Activated effector memory CD4-positive, alpha-beta T cell treated with Interleukin-2 at 50 U/mL for 16 hours (primary cell): Measurements from ENCODE around the gene AP2A2.
"Not testable (repeated sequence)": the region's sequence is repeated elsewhere in the genome, so short reads cannot be mapped to it uniquely, and the experiment has no call there.

ENCODE experiments used
- DNase-seq: peaks from one replicate; pipeline ENCODE4 v3.0.0-alpha.2; 2020

The AP2A2 gene

DNA sequence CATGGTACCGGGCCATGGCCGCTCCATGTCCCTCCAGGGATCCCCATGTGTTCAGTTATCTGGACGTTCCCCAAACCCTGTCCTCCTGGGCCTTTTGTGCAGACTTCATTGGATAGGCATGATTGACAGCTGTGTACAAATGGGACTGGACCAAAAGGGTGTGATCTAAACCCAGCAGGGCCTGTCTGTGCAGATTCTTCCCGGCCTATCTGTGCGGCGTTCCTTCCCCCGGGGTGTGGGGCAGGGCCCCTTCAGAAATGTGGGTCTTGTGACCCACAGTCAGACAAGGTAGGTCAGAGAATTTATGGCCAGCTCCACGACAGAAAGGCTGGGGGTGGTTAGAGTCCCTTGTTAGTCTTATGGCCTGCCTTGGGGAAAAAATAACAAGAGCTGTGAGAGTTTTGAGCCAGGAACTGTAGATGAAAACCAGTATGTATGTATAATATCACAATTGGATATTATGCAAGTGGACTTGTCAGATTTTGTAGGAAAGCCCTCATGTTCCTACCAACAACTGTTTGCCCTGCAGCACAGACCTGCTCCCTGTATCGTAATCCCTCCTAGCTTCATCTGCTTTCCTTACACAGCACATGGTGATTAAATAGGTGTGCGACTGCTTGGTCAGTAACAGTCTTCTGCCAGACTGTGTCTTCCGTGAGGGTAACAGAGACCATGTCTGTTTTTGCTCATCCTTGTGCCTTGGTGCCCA, 31.7 kb downstream of the AP2A2 start:
- DNase-seq = no peak

DNA sequence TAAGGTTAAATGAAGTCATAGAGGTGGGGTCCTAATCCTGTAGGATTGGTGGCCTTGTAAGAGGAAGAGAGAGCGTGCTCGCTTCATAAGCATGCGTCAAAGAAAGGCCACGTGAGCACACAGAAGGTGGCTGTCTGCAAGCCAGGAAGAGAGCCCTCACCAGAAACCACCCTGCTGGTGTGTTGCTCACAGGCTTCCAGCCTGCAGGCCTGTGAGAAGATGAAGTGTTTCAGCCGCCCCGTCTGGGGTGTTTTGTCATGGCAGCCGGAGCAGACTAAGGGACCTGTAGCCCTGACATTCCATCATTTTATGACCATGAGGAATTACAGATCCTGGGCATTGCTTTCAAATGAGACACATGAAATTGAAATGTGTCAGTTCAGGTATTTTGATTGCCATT, 32.4 kb downstream of the AP2A2 start:
- no peak for DNase-seq

DNA sequence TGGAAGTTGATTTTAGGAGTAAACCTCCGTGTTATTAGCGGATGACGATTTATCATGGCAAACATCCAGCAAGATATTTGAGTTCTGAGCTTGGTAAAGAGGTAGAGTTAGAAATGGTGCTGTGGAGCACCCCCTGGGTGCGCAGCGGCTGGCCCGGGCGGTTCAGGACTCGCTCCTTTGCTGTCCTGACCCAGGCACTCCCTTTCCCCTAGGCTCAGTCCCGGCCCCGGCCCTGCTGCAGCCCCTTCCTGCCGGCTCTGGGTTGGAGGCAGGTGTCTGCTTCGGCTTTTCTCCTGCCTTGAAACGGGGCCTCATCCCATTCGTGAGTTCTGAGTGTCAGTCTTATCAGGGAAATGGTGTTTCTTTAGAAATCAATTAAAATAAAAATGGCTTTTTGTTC, 33.4 kb downstream of the AP2A2 start:
- no peak for DNase-seq

DNA sequence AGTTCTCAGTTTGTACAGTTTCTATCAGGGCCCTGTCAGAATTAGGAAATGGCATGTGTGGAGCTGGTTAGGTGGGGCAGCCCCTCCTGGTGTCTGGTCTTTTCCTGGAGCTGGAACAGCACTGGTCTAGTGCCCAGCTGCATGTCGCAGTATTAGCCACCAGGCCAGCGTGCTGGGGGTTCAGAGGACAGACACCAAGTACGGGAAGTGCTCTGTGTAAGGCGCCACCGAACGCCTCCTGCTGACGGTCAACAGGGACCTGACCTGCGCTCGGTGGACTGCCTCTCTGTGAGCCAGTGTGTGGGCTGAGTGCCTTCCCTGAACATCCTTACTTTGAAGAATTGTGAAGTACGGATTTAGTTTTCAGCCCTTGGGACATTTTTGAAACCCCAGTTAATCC, 33.9 kb downstream of the AP2A2 start:
- DNase-seq = no peak

DNA sequence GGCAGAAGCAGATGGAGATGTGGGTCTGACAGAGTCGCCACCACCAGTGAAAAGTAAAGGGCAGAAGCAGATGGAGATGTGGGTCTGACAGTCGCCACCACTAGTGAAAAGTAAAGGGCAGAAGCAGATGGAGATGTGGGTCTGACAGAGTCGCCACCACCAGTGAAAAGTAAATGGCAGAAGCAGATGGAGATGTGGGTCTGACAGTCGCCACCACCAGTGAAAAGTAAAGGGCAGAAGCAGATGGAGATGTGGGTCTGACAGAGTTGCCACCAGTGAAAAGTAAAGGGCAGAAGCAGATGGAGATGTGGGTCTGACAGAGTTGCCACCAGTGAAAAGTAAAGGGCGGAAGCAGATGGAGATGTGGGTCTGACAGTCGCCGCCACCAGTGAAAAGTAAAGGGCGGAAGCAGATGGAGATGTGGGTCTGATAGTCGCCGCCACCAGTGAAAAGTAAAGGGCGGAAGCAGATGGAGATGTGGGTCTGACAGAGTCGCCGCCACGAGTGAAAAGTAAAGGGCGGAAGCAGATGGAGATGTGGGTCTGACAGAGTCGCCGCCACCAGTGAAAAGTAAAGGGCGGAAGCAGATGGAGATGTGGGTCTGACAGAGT, 35.7 kb downstream of the AP2A2 start:
- DNase-seq = not testable (repeated sequence)

DNA sequence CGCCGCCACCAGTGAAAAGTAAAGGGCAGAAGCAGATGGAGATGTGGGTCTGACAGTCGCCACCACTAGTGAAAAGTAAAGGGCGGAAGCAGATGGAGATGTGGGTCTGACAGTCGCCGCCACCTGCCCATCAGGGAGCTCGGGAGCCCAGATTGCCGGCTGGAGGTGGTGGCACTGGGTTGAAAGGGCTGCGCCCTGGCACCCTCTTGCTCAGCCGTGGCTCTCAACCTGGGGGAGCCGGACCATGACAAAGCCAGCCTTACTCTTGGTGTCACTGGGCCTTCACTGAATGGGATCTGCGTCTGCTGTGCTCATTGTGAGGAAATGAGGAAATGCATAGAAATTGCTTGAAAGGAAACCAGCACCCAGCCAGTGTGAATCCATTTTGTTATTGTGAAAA, 36.3 kb downstream of the AP2A2 start:
- DNase-seq = no peak

DNA sequence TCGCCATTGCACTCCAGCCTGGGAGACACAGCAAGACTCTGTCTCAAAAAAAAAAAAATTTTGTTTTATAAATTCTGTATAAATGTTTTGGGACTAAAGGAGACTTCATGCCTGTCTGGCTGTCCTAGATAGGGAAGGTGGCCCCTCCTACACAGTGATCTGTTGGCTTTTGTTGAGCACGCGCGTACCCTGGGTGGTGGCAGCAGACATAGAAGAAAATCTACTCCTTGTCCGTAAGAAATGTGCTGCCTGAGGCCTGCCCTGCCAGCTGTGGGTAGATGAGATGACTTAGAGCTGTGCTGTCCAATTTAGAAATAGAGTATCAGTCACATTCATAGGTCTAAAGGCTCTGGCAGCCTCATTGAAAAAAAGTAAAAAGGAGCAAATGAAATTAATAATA, 37.0 kb downstream of the AP2A2 start:
- DNase-seq = no peak

DNA sequence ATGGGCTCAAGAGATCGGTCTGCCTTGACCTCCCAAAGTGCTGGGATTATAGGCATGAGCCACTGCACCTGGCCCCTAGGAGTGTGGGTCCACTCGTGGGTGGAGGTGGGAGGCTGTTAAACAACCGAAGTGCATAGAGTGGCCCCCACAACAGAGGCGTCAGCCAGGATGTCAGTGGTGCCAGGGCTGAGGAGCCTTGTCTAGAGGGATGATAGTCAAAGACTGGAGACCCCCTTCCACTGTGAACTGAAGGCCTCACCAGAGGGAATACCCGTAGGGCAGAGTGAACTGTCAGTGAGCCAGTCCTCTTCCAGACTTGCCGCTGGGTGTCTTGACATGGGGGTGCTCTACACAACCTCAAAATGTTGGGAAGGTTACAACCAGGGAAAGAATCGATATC, 38.2 kb downstream of the AP2A2 start:
- no peak for DNase-seq

DNA sequence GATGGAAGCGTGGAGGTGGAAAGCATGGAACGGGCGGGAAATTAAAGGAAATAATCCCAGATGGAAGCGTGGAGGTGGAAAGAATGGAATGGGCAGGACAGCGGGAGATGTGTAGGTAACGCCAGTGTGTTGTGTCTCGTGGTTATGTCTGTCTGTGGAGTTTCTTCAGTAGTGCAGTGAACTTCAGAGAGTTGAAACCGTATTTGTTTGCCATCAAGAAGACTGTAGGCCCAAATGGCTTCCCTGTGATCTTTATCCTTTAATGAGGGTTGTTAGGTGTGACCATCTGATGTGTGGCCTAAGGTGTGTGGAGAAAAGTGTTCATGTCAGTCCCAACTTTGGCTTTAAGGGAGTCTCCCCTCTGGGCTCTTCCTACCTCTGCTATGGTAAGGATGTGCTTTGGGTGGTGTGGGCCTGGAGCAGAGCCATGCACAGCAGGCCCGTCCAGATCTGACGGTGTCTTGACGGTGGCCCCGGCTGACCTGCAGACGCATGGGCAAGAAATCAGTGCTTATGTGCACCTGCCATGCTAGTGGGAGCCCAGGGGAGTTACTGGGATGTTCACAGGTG, 39.6 kb downstream of the AP2A2 start:
- DNase-seq = no peak

DNA sequence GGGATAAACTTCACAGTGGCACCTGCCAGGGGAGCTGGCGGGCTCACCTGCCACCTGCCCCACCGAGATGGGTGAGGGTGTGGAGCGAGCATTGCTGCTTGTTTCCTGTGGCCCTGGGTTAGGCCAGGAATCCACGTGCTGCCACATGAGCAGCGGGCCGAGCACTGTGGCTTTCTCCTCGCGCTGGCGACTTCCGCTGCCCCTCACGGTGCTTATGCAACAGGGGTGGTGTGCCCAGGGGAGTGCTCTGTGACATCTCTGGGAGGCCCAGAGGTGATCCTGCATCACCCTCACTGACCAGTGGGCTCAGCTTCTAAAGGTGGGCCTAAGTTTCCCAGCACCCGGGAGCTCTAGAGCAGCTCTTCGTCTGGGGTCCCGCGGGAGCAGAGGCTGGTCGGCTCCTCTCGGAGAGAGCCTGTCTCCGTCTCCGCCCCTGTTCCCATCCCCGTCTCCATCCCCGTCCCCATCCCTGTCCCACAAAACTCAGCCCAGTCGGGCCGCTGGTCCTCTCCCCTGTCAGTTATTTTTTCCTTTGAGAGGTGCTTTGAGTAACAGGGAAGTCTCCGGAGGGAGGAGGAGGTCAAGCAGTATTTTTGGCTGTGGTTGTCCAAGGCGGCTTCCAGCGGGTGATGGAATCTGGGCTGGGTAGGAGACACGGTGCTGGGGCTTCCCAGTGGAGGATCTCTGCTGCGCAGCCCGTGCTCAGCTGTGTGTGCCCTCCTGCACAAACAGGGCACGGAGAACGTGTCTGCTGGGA, 42.5 kb downstream of the AP2A2 start:
- DNase-seq = no peak

DNA sequence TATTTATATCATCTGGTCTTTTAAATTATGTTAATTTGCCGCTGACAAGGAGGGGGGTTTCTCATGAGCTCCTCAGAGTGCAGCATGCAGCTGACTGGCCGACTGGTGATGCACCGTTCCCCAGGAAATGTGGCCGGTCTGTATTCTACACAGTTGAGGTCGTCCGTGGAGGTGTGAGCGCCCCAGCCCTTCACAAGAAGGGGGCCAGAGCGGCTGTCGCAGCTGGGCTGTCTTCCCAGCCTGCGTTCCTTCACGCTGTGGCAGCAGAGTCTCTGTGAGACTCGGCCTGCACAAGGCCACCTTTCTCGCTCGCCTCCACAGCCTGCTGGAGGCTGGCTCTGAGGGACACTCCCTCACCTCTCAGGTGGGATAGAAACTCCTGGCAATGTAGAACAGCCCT, 43.2 kb downstream of the AP2A2 start:
- no peak for DNase-seq

DNA sequence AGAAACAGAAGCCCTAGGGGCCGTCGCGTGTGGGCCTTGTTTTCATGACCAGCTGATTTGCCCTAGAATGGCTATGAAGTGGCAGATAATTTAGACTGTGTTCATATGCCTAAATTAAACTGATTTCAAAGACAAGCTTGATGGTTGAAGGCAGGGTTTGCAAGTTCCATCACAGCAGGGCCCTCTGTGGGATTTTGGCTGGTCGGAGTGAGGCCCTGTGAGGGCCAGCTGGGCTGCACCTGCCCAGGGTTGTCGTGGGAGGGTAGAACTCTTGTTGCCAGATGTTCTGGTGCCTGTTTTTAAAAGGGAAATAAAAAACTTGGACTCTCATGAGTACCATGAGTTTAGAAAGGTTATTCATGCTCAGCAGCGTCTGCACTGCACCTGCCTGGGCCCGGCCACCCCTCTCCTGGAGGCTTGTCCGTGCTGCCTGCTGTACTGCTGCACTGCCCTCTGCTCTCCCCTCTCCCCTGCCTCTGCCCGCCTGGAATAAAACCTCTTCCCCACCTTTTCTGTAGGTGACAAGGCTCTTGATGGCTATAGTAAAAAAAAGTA, 44.1 kb downstream of the AP2A2 start:
- no peak for DNase-seq

DNA sequence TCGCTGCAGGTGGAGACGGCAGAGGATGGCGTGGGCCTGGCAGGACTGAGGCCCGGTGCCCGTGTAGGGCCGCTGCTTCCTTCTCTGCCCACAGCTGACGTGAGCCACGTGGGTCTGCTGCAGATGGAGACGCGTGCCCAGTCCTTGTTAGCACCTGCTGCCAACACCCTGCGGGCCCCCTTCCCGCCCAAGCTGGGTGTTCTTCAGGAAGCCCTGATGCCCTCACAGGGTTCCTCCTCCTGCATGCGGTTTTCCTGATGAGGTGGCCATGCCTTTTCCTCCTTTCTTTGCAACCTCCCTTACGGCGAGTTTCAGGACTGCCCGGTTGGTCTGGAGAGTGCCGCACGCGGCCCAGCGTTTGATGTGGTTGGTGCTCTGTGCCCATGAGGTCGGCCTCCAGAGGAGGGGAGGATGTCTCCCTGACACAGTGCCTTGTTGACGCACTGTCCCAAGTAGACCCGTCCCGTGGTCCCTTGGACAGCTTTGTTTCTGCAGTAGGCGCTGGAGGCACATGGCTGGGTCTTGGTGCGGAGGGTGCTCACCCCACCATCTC, 44.7 kb downstream of the AP2A2 start:
- no peak for DNase-seq

DNA sequence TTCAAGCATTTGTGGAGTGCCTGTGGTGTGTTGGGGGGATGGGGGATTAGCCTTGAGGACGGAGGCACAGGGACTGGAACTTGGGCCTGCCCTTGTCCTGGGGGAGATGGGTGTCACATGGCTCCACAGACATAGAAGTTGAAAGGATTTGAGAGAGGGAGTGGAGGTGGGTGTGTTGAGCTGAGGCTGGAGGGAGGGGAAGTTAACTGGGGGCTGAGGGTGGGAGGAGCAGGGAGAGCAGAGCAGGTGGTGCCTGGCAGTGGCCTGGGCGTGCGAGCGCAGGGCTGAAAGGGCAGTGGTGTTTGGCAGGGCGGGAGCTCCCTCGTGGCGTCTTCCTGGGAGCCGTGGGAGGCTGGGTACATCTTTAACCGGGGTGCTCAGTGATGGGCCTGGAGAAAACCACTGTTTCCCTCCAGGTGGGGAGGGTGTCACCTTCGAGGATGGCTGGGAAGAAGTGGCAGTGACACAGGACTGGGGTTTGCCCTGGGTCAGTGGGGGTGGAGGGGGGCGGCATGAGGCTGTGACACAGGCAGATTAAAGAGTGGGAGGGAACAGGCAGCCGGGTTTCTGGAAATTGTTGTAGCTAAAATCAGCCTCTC, 45.5 kb downstream of the AP2A2 start:
- no peak for DNase-seq

DNA sequence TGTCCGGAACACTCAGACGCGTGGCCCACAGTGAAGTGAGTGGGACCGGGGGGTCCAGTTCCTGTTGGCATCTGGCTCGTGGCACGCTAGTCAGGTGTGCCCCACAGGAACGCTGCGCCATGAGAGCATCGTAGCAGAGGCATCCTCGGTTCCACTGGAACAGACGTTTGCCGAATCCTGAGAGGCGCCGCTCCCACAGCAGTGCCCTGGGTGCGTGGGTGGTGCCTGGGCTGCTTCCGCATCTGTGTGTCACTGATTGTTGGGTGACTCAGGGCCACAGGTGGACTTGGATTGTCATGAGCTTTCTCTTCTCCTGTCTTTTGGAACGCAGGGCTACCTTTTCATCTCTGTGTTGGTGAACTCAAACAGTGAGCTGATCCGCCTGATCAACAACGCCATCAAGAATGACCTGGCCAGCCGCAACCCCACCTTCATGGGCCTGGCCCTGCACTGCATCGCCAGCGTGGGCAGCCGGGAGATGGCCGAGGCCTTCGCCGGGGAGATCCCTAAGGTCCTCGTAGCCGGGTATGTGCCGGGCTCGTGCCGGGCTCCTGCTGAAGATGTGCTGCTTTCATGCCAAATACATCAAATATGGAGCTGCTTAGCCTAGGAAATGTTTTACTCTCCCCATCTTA, 46.2 kb downstream of the AP2A2 start:
- DNase-seq = no peak

DNA sequence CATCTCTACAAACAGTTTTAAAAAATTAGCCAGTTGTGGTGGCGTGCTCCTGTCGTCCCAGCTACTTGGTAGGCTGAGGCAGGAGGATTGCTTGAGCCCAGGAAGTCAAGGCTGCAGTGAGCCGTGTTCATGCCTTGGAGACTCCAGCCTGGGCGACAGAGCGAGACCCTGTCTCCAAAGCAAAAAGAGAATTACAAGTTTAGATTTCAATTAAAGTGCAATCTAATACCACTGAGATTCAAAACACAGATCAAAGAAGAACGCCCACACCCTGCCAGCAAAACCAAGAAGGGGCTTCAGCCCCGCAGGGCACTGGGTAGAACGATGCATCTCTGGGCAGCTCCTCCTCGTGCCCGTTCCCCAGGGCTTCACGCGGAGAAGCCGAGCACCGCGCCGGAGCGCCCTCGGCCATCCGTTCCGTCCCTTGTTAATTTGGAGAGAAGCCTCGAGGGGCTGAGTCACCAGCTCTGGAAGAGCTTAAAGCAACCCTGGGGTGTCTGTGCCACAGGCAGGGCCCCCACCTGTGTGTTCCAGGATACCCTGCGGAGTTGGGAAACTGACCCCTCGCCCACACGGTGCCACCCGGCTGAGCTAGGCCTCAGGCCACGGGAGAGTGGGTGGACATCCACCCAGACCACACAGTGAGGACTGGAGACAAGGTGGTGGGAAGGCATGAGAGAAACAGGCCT, 47.0 kb downstream of the AP2A2 start:
- no peak for DNase-seq

DNA sequence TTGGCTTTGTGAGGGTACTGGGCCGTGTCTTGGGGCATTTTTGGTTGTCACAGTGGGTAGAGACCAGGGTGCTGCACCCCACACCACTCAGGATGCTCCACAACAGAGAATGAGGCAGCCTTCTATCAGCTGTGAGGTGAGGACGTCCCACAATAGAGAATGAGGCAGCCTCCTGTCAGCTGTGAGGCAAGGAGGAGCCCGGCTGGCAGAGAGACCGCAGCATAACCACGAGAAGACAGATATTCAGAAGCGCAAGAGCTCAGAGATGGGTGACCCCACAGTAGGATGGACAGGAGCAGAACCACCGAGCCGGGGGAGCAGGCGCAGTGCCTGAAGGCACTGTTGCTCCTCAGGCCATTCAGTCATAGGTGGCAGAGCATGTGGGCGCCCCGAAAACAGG, 47.6 kb downstream of the AP2A2 start:
- no peak for DNase-seq

DNA sequence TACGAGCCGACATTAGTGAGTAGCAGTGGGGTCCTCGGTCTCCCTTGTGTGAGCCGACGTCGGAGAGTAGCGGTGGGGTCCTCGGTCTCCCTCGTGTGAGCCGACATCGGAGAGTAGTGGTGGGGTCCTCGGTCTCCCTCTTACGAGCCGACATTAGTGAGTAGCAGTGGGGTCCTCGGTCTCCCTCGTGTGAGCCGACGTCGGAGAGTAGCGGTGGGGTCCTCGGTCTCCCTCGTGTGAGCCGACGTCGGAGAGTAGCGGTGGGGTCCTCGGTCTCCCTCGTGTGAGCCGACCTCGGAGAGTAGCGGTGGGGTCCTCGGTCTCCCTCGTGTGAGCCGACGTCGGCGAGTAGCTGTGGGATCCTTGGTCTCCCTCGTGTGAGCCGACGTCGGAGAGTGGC, 49.7 kb downstream of the AP2A2 start:
- DNase-seq = not testable (repeated sequence)

DNA sequence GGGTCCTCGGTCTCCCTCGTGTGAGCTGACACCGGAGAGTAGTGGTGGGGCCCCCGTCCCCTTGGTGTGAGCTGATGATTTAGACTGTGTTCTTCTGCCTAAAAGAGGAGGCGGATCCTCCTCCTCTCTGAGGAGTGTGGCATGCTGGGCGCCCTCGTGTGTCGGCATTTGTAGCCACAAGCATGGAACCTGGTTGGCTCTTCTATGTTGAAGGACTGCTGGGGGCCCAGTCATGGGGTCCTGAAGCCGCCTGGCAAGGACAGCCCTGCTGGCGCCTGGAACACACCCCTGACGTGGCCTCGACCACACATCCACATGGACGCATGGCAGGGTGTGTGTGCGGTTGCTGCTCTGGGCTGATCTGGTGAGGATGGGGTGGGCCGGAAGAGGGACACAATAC, 50.2 kb downstream of the AP2A2 start:
- no peak for DNase-seq

DNA sequence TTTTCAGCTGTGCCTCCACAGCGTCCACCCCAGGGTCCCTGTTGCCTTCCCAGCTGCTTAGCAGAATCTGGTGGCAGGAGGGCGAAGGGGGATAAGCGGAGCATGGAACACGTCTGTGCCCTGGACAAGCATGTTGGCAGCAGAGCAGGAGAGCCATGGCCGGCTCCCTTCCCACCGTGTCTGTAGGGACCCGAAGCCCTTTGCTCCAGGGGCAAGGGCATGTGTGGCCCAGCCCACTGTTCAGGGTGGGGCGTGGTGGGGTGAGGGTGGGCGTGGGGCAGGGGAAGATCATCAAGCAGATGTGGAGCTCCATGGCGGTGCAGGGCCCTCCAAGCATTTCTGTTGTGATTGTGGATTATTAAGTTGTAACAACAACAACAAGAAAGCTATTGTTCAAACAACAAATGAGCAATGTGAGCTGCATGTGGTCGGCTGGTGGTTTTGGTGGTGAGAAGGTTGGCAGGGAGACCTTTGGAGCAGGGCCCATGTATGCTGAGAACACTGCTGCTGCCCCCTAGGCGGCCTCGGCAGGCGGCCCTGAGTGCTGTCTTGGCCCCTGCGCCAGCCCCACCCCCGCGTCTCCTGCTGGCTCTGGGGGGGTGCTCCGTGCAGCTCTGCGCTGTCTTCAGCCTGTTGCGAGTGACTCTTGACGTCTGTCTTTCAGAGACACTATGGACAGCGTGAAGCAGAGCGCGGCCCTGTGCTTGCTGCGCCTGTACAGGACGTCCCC, 50.9 kb downstream of the AP2A2 start:
- DNase-seq = no peak
